ENCODE measurements around the gene MYH9.

MYH9 gene

DNA sequence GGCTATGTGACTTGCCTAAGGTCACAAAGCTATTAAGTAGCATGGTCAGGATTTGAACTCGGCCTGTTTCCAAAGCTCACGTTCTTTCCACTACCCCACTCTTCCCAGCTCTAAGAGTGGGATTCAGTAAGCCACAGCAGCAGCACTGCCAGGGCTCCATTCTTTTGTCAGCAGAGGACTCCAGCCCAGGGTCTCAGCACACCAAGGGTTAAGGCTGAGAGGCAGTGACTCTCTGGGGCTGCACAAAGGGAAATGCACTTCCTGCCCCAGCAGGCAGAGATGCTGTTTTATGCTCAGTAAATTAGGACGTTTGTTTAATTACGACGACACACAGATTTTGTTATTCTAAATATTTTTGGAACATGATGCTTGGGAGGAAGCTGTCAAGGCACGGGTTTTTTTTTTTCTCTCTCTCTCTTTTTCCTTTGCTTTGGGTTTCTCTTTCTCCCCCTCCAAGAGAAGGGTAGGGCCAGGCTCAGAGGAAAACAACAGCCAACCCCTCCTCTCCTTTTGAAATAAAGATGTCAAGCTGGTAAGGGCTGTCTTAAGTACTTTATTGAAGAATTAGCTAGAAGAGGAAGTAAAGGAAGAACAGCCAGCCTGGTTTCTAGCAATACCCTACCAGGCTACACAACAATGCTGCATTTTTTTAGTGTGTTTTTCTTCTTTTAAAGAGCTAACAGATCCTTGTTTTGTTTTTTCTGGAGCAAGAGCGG lies 2.8 kb downstream of the MYH9 start (continued):
- TF ChIP-seq, protein P1, sequence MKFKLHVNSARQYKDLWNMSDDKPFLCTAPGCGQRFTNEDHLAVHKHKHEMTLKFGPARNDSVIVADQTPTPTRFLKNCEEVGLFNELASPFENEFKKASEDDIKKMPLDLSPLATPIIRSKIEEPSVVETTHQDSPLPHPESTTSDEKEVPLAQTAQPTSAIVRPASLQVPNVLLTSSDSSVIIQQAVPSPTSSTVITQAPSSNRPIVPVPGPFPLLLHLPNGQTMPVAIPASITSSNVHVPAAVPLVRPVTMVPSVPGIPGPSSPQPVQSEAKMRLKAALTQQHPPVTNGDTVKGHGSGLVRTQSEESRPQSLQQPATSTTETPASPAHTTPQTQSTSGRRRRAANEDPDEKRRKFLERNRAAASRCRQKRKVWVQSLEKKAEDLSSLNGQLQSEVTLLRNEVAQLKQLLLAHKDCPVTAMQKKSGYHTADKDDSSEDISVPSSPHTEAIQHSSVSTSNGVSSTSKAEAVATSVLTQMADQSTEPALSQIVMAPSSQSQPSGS (tag by site-specific recombination; IDR thresholded peaks at IDR 0.05; ENCODE audit: low read depth): no peak
- no peak for TF ChIP-seq ZNF221 (tag by site-specific recombination; IDR thresholded peaks at IDR 0.05; ENCODE audit: borderline replicate concordance)
- TF ChIP-seq, protein P2, sequence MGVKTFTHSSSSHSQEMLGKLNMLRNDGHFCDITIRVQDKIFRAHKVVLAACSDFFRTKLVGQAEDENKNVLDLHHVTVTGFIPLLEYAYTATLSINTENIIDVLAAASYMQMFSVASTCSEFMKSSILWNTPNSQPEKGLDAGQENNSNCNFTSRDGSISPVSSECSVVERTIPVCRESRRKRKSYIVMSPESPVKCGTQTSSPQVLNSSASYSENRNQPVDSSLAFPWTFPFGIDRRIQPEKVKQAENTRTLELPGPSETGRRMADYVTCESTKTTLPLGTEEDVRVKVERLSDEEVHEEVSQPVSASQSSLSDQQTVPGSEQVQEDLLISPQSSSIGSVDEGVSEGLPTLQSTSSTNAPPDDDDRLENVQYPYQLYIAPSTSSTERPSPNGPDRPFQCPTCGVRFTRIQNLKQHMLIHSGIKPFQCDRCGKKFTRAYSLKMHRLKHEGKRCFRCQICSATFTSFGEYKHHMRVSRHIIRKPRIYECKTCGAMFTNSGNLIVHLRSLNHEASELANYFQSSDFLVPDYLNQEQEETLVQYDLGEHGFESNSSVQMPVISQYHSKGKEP (tag by site-specific recombination; IDR thresholded peaks at IDR 0.05): peak; percentile 89
- no peak for TF ChIP-seq ZNF324 (tag by site-specific recombination; IDR thresholded peaks at IDR 0.05)
- TF ChIP-seq, protein P3, sequence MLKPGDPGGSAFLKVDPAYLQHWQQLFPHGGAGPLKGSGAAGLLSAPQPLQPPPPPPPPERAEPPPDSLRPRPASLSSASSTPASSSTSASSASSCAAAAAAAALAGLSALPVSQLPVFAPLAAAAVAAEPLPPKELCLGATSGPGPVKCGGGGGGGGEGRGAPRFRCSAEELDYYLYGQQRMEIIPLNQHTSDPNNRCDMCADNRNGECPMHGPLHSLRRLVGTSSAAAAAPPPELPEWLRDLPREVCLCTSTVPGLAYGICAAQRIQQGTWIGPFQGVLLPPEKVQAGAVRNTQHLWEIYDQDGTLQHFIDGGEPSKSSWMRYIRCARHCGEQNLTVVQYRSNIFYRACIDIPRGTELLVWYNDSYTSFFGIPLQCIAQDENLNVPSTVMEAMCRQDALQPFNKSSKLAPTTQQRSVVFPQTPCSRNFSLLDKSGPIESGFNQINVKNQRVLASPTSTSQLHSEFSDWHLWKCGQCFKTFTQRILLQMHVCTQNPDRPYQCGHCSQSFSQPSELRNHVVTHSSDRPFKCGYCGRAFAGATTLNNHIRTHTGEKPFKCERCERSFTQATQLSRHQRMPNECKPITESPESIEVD (tag by site-specific recombination; IDR thresholded peaks at IDR 0.05): peak; percentile 49; the same call in 1 of the 2 replicates
- TF ChIP-seq ZNF48 (tag by site-specific recombination; IDR thresholded peaks at IDR 0.05): no peak
- no peak for TF ChIP-seq HOXA7 (CRISPR knock-in tag; IDR thresholded peaks at IDR 0.05; ENCODE audit: borderline replicate concordance)
- TF ChIP-seq ZNF792 (tag by site-specific recombination; IDR thresholded peaks at IDR 0.05): no peak

DNA sequence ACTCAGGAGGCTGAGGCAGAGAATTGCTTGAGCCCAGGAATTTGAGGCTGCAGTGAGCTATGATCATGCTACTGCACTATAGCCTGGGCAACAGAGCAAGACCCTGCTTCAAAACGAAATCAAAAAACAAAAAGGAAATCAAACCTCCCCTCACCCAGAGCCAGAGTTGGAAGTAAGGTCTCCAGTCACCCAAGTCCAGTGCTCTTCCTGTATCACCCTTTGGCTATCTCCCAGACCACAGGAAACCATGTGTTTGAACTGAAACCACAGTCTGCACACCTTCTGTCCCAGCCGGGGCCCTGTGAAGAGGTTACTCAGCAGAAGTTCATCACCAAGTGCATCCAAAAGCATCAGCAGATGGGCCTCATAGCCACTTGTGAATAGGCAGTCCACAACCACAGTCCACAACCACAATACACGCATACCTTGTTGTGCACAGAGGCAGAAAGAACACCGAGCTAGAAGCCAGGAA lies 4.6 kb downstream of the MYH9 start:
- Histone ChIP-seq H3K27ac (ENCODE audit: extremely low read depth, low read depth, low read length) (no peak overlapping the region), H3K9me3 (ENCODE audit: control insufficient read depth, insufficient read depth, low read depth, low read length) (no peaks in the 10 kb centered on the region), H3K4me1 (ENCODE audit: control insufficient read depth, insufficient read depth, low read length) (peaks cover 15% of the 10 kb centered on the region), H3K36me3 (ENCODE audit: control insufficient read depth in 2 of 2, insufficient read depth in 1 of 2, low read length in 2 of 2) (peaks cover 9 to 16% of the 10 kb centered on the region in 2 experiments; a peak in 2 of 3 replicates), H3K4me3 (ENCODE audit: low read depth, low read length) (no peak overlapping the region)
- CTCF ChIA-PET: interaction anchor here (0.8 kb wide), 1 partner anchor 88 kb away, joined by 3 read pairs; no protein-coding TSS in a partner anchor
- TF ChIP-seq ZFP37 (tag by site-specific recombination; IDR thresholded peaks at IDR 0.05) (no peak), ZNF121 (tag by site-specific recombination; IDR thresholded peaks at IDR 0.05) (peak; percentile 92; the same call in 1 of the 2 replicates)
- POLR2A ChIA-PET: interaction anchor here (0.6 to 1.8 kb wide), 5 partner anchors 13 to 79 kb away, joined by 3 to 5 read pairs (median 3); no protein-coding TSS in a partner anchor

DNA sequence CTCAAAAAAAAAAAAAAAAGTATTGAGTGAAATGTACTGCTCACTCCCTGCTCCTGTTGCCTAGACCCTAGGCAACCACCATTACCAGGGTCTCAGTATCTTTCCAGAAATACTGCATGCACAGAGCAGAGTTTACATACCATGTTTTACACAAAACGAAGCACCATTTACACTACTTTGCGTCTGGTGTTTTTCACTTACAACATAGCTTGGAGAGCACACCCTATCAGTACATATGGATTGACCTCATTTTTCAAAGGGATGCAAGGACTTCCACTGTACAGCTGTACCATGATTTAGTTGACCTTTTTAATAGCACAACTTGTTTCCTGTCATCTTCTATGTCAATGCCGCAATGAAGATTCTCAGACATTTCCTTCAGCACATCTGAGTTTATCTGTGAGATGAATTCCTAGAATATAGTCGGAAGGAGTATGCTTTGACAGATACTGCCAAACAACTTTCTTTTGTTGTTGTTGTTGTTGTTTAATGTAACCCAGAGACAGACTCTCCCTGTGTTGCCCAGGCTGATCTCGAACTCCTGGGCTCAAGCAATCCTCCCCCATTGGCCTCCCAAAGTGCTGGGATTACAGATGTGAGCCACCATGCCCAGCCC lies 6.1 kb downstream of the MYH9 start:
- no peaks in the 10 kb centered on the region for H3K9me3 ChIP-seq (ENCODE audit: control insufficient read depth, insufficient read depth, low read depth, low read length)
- POLR2A ChIA-PET: interaction anchor here (1.1 to 1.2 kb wide), 2 partner anchors 9 to 12 kb away, joined by 3 to 4 read pairs; no protein-coding TSS in a partner anchor
- no peak overlapping the region for H3K27ac ChIP-seq (ENCODE audit: extremely low read depth, low read depth, low read length)
- H3K4me3 ChIP-seq (ENCODE audit: low read depth, low read length): no peak overlapping the region
- CTCF ChIA-PET: interaction anchor here (0.8 to 2.4 kb wide), 2 partner anchors 82 to 89 kb away, joined by 3 to 5 read pairs; no protein-coding TSS in a partner anchor
- peaks cover 9 to 18% of the 10 kb centered on the region in 2 experiments; a peak in 2 of 3 replicates for H3K36me3 ChIP-seq (ENCODE audit: control insufficient read depth in 2 of 2, insufficient read depth in 1 of 2, low read length in 2 of 2)
- TF ChIP-seq MZF1 (tag by site-specific recombination; IDR thresholded peaks at IDR 0.05; ENCODE audit: borderline replicate concordance) (no peak), ZNF548 (tag by site-specific recombination; IDR thresholded peaks at IDR 0.05) (no peak), ZNF514 (tag by site-specific recombination; IDR thresholded peaks at IDR 0.05) (no peak), ZNF174 (tag by site-specific recombination; IDR thresholded peaks at IDR 0.05) (no peak), ZFP3 (tag by site-specific recombination; IDR thresholded peaks at IDR 0.05; ENCODE audit: low read depth) (no peak), ZNF558 (tag by site-specific recombination; IDR thresholded peaks at IDR 0.05) (no peak), KLF1 (tag by site-specific recombination; IDR thresholded peaks at IDR 0.05) (no peak), ZNF768 (tag by site-specific recombination; IDR thresholded peaks at IDR 0.05) (no peak), EGR2 (tag by site-specific recombination; IDR thresholded peaks at IDR 0.05; ENCODE audit: low read depth) (no peak), ZNF214 (tag by site-specific recombination; IDR thresholded peaks at IDR 0.05; ENCODE audit: borderline replicate concordance) (no peak)
- TF ChIP-seq, protein P4, sequence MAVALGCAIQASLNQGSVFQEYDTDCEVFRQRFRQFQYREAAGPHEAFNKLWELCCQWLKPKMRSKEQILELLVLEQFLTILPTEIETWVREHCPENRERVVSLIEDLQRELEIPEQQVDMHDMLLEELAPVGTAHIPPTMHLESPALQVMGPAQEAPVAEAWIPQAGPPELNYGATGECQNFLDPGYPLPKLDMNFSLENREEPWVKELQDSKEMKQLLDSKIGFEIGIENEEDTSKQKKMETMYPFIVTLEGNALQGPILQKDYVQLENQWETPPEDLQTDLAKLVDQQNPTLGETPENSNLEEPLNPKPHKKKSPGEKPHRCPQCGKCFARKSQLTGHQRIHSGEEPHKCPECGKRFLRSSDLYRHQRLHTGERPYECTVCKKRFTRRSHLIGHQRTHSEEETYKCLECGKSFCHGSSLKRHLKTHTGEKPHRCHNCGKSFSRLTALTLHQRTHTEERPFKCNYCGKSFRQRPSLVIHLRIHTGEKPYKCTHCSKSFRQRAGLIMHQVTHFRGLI (tag by site-specific recombination; IDR thresholded peaks at IDR 0.05): no peak
- TF ChIP-seq, protein P5, sequence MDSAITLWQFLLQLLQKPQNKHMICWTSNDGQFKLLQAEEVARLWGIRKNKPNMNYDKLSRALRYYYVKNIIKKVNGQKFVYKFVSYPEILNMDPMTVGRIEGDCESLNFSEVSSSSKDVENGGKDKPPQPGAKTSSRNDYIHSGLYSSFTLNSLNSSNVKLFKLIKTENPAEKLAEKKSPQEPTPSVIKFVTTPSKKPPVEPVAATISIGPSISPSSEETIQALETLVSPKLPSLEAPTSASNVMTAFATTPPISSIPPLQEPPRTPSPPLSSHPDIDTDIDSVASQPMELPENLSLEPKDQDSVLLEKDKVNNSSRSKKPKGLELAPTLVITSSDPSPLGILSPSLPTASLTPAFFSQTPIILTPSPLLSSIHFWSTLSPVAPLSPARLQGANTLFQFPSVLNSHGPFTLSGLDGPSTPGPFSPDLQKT (IDR thresholded peaks at IDR 0.05; ENCODE audit: borderline replicate concordance, low read depth, low read length): no peak
- TF ChIP-seq, protein P6, sequence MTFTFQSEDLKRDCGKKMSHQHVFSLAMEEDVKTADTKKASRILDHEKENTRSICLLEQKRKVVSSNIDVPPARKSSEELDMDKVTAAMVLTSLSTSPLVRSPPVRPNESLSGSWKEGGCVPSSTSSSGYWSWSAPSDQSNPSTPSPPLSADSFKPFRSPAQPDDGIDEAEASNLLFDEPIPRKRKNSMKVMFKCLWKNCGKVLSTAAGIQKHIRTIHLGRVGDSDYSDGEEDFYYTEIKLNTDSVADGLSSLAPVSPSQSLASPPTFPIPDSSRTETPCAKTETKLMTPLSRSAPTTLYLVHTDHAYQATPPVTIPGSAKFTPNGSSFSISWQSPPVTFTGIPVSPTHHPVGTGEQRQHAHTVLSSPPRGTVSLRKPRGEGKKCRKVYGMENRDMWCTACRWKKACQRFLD (tag by site-specific recombination; IDR thresholded peaks at IDR 0.05): no peak
- peaks cover 15% of the 10 kb centered on the region for H3K4me1 ChIP-seq (ENCODE audit: control insufficient read depth, insufficient read depth, low read length)

All from HEK293 (cell line).